HCT116 (cell line): ENCODE data around the gene CCNB2. TPM values are rescaled to one million over a fixed set of nuclear protein-coding genes. Genes with fewer than 3 reads are reported as not detected.

ENCODE experiments used
- ATAC-seq: fragments of 200-7000 bp; cut with Tn5 transposase; 2 replicates; pipeline ENCODE4 v1.9.1; 2020; ENCODE audit warnings: mild to moderate bottlenecking, moderate library complexity
- BruUV-seq: library from RNA; stranded (reverse); fragments of 400-500 nt; replicated peaks from 2 replicates; lab custom pipeline; 2021; lab: Mats Ljungman, UMichigan
- CTCF ChIA-PET: fragments of 300-600 bp; sonication (Branson Sonifier 250); formaldehyde crosslinking; loops from one replicate; lab custom pipeline; 2021; ENCODE audit warnings: antibody characterized with exemption; lab: Charles Lee
- POLR2A ChIA-PET: fragments of 300-600, 350-600 bp; sonication (Branson Sonifier 250); formaldehyde crosslinking; loops from one replicate; lab custom pipeline; 2021; ENCODE audit warnings: antibody characterized with exemption; lab: Charles Lee
- RAD21 ChIA-PET, 2 experiments: fragments of 300-600 bp; sonication (Branson Sonifier 250); formaldehyde crosslinking; loops; one replicate each; lab custom pipeline; 2023; ENCODE audit warnings: low total read pairs in 2 of 2; ENCODE audit not compliant: uncharacterized antibody in 2 of 2, unreplicated experiment in 2 of 2, low non-redundant PET in 1 of 2; lab: Charles Lee
- DNase-seq: peaks from one replicate; pipeline ENCODE4 v3.0.0-alpha.2; 2010; ENCODE audit warnings: low read depth, low spot score
- H2AFZ ChIP-seq: fragments of 200-600 bp; shearing (Covaris generic), sonication (generic); 2 replicates; pipeline ENCODE4 v1.6.1; 2017; ENCODE audit warnings: low read depth, mixed run types, mixed read lengths, antibody characterized with exemption, low read length; ENCODE audit not compliant: poor library complexity, severe bottlenecking
- H3K27ac ChIP-seq: 2 replicates; pipeline ENCODE4 v1.5.1; 2012; ENCODE audit warnings: low read depth, low read length
- H3K27me3 ChIP-seq: fragments of 200-600 bp; sonication (generic); 2 replicates; pipeline ENCODE4 v1.6.1; 2016; ENCODE audit warnings: mixed run types, low read length, mixed read lengths; ENCODE audit not compliant: insufficient read depth
- H3K36me3 ChIP-seq, 2 experiments: fragments of 200-500 bp in 1 of 2; fragments of 200-600 bp in 1 of 2; sonication (Bioruptor generic) in 1 of 2; sonication (generic) in 1 of 2; 2 replicates each; pipeline versions ENCODE4 v1.5.1 to v1.6.1; 2014 to 2016; ENCODE audit warnings: low read length in 2 of 2, inconsistent platforms in 1 of 2, mixed read lengths in 1 of 2, mixed run types in 1 of 2; ENCODE audit not compliant: insufficient read depth in 2 of 2, control insufficient read depth in 1 of 2
- H3K4me1 ChIP-seq, 2 experiments: fragments of 200-600 bp in 1 of 2; sonication (generic) in 1 of 2; 2 replicates each; pipeline versions ENCODE4 v1.5.1 to v1.6.1; 2012 to 2017; ENCODE audit warnings: low read length in 2 of 2, inconsistent platforms in 1 of 2, mild to moderate bottlenecking in 1 of 2, mixed read lengths in 1 of 2, mixed run types in 1 of 2, moderate library complexity in 1 of 2; ENCODE audit not compliant: insufficient read depth in 2 of 2, control insufficient read depth in 1 of 2
- H3K4me2 ChIP-seq: fragments of 200-600 bp; sonication (generic); 2 replicates; pipeline ENCODE4 v1.6.1; 2017; ENCODE audit warnings: mixed run types, low read length, mixed read lengths
- H3K4me3 ChIP-seq, 2 experiments: fragments of 200-600 bp in 1 of 2; sonication (generic) in 1 of 2; replicated peaks in 1 of 2; 2 replicates each; pipeline ENCODE4 v1.5.1; 2011 to 2016; ENCODE audit warnings: low read length in 2 of 2, control low read depth in 1 of 2, low read depth in 1 of 2, mild to moderate bottlenecking in 1 of 2, mixed read lengths in 1 of 2, mixed run types in 1 of 2
- H3K79me2 ChIP-seq: fragments of 200-600 bp; sonication (generic); 2 replicates; pipeline ENCODE4 v1.6.1; 2017; ENCODE audit warnings: mild to moderate bottlenecking, mixed run types, low read length, moderate library complexity, mixed read lengths; ENCODE audit not compliant: insufficient read depth
- H3K9ac ChIP-seq: fragments of 200-600 bp; sonication (generic); 2 replicates; pipeline ENCODE4 v1.6.1; 2016; ENCODE audit warnings: low read length, mixed read lengths
- H3K9me2 ChIP-seq: fragments of 200-600 bp; sonication (generic), shearing (Covaris generic); 2 replicates; pipeline ENCODE4 v1.6.1; 2017; ENCODE audit warnings: mixed run types, mild to moderate bottlenecking, moderate library complexity; ENCODE audit not compliant: insufficient read depth
- H3K9me3 ChIP-seq, 2 experiments: fragments of 200-500 bp in 1 of 2; fragments of 200-600 bp in 1 of 2; sonication (Bioruptor generic) in 1 of 2; sonication (generic) in 1 of 2; 2 replicates each; pipeline ENCODE4 v1.6.1; 2014 to 2017; ENCODE audit warnings: low read length in 2 of 2, mixed read lengths in 2 of 2, inconsistent platforms in 1 of 2, low read depth in 1 of 2, mild to moderate bottlenecking in 1 of 2, mixed run types in 1 of 2, moderate library complexity in 1 of 2; ENCODE audit not compliant: control insufficient read depth in 1 of 2, insufficient read depth in 1 of 2
- H4K20me1 ChIP-seq: fragments of 200-600 bp; sonication (generic), shearing (Covaris generic); 2 replicates; pipeline ENCODE4 v1.6.1; 2017; ENCODE audit warnings: mixed run types, mild to moderate bottlenecking, moderate library complexity; ENCODE audit not compliant: insufficient read depth
- CEBPB ChIP-seq: IDR thresholded peaks from 2 replicates; pipeline ENCODE4 v1.6.1; 2012; ENCODE audit warnings: low read depth
- EGR1 ChIP-seq: IDR thresholded peaks from 2 replicates; pipeline ENCODE4 v1.6.1; 2012; ENCODE audit warnings: low read depth
- EZH2 ChIP-seq: fragments of 200-600 bp; sonication (generic); IDR thresholded peaks from 2 replicates; pipeline ENCODE4 v1.6.1; 2017; ENCODE audit warnings: antibody characterized with exemption, mixed run types
- FOSL1 ChIP-seq: IDR thresholded peaks from 2 replicates; pipeline ENCODE4 v1.6.1; 2012; ENCODE audit warnings: low read depth
- JUND ChIP-seq: IDR thresholded peaks from 2 replicates; pipeline ENCODE4 v1.6.1; 2012
- POLR2A ChIP-seq: IDR thresholded peaks from 2 replicates; pipeline ENCODE4 v1.7.0; 2011; ENCODE audit warnings: borderline replicate concordance; ENCODE audit not compliant: insufficient read depth, insufficient read length; ENCODE audit errors: extremely low read depth
- POLR2AphosphoS5 ChIP-seq: IDR thresholded peaks from 2 replicates; pipeline ENCODE4 v1.6.1; 2011; ENCODE audit warnings: mild to moderate bottlenecking, low read depth, low read length, moderate library complexity
- RAD21 ChIP-seq: IDR thresholded peaks from 2 replicates; pipeline ENCODE4 v1.6.1; 2012; ENCODE audit warnings: low read depth, mild to moderate bottlenecking
- SIN3A ChIP-seq: IDR thresholded peaks from 2 replicates; pipeline ENCODE4 v1.6.1; 2012; ENCODE audit warnings: low read depth
- SP1 ChIP-seq: IDR thresholded peaks from 2 replicates; pipeline ENCODE4 v1.6.1; 2012; ENCODE audit warnings: low read depth
- SRF ChIP-seq: IDR thresholded peaks from 2 replicates; pipeline ENCODE4 v1.6.1; 2012; ENCODE audit warnings: low read depth
- TCF7L2 ChIP-seq: IDR thresholded peaks from 2 replicates; pipeline ENCODE4 v1.7.0; 2011; ENCODE audit warnings: borderline replicate concordance, inconsistent platforms; ENCODE audit not compliant: insufficient read depth, insufficient read length; ENCODE audit errors: extremely low read depth
- YY1 ChIP-seq: IDR thresholded peaks from 2 replicates; pipeline ENCODE4 v1.6.1; 2011; ENCODE audit warnings: low read length, low read depth, moderate library complexity, mild to moderate bottlenecking; ENCODE audit not compliant: insufficient replicate concordance; ENCODE audit errors: extremely low read depth
- ZFX ChIP-seq: fragments of 450-650 bp; IDR thresholded peaks from 2 replicates; pipeline ENCODE4 v1.6.1; 2017
- ZNF274 ChIP-seq: fragments of 200-500 bp; sonication (Bioruptor generic); IDR thresholded peaks from 2 replicates; pipeline ENCODE4 v1.6.1; 2014; ENCODE audit warnings: mild to moderate bottlenecking, low read depth, low read length, inconsistent platforms
- intact Hi-C: fragments of 100-400 bp; cut with micrococcal nuclease; formaldehyde crosslinking; loops from 2 replicates; pipeline ENCODE4 v1.10.0; 2022
- total RNA-seq: library from RNA; stranded (reverse); gene quantifications from one replicate; pipeline ENCODE4 v1.2.1, GENCODE V29; 2021; ENCODE audit not compliant: unreplicated experiment
- TF ChIP-seq, protein P1 (sequence below): IDR thresholded peaks from 2 replicates; pipeline ENCODE4 v1.6.1; 2012; ENCODE audit warnings: low read depth
- TF ChIP-seq, protein P2 (sequence below): IDR thresholded peaks from 2 replicates; pipeline ENCODE4 v1.6.1; 2012
- TF ChIP-seq, protein P3 (sequence below): IDR thresholded peaks from 2 replicates; pipeline ENCODE4 v1.6.1; 2011; ENCODE audit warnings: mild to moderate bottlenecking, low read length, moderate library complexity; ENCODE audit not compliant: insufficient replicate concordance; ENCODE audit errors: extremely low read depth
- TF ChIP-seq, protein P4 (sequence below): IDR thresholded peaks from 2 replicates; pipeline ENCODE4 v1.6.1; 2012

Gene CCNB2
- total RNA-seq, 1 experiment from 2014 or later: 88.7 TPM

DNA sequence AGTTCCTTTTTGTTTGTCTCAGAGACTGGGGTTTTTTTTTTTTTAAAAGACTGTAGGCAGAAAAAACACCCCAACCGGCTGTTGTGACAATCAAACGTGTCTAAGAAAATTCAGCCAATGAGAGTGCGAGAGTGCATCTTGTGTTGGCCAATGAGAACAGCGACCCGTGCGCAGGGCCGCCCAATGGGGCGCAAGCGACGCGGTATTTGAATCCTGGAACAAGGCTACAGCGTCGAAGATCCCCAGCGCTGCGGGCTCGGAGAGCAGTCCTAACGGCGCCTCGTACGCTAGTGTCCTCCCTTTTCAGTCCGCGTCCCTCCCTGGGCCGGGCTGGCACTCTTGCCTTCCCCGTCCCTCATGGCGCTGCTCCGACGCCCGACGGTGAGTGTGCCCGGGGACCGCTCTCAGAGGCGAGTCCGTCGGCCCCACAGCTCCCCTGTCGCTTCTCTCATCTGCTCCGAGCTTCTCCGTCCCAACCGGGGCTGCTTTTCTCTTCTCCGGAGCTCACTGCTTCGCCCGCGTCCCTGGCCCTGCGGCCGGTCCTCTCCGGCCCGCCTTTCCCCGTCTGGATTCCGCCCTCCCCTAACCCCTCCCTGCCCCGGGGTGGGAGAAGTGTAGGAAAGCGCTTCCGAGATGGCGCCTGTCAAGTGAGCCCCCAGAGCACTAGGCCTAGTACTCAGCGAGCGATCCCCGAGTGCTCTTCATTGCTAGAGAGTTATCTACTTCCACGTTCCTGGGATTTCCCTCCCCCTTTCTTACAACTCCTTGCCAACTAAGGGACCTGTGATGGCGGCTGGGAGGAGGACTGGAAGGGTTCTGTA lies at the start of gene CCNB2 (continued):
- TF ChIP-seq, protein P1, sequence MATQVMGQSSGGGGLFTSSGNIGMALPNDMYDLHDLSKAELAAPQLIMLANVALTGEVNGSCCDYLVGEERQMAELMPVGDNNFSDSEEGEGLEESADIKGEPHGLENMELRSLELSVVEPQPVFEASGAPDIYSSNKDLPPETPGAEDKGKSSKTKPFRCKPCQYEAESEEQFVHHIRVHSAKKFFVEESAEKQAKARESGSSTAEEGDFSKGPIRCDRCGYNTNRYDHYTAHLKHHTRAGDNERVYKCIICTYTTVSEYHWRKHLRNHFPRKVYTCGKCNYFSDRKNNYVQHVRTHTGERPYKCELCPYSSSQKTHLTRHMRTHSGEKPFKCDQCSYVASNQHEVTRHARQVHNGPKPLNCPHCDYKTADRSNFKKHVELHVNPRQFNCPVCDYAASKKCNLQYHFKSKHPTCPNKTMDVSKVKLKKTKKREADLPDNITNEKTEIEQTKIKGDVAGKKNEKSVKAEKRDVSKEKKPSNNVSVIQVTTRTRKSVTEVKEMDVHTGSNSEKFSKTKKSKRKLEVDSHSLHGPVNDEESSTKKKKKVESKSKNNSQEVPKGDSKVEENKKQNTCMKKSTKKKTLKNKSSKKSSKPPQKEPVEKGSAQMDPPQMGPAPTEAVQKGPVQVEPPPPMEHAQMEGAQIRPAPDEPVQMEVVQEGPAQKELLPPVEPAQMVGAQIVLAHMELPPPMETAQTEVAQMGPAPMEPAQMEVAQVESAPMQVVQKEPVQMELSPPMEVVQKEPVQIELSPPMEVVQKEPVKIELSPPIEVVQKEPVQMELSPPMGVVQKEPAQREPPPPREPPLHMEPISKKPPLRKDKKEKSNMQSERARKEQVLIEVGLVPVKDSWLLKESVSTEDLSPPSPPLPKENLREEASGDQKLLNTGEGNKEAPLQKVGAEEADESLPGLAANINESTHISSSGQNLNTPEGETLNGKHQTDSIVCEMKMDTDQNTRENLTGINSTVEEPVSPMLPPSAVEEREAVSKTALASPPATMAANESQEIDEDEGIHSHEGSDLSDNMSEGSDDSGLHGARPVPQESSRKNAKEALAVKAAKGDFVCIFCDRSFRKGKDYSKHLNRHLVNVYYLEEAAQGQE: no peak
- TF ChIP-seq POLR2A: peak; percentile 67
- TF ChIP-seq ZNF274: no peak
- no peak for TF ChIP-seq CEBPB
- peak; percentile 62 for TF ChIP-seq ZFX
- no peak for TF ChIP-seq JUND
- TF ChIP-seq RAD21: no peak
- peak; percentile 89 for TF ChIP-seq POLR2AphosphoS5

DNA sequence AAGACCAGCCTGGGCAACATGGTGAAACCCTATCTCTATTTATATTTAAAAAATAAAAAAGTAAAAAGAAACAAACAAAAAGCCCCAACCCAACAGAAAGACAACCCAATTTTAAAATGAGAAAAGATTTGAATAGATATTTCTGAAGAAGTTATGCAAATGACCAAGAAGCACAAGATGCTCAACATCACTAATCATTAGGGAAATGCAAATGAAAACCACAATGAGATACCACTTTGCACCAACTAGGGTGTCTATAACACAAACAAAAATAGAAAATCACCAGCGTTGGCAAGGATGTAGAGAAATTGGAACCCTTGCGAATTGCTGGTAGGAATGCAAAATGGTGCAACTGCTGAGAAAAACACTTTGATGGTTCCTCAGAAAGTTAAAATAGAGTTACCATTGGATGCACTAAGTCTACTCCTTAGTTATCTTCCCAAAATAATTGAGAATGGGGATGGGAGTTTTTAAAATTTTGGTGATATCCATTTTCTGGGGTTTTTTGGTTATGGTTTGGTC lies 45.8 kb upstream of the CCNB2 start:
- Histone ChIP-seq H3K79me2 (no peaks in the 10 kb centered on the region), H3K4me1 (no peaks in the 10 kb centered on the region), H3K9me3 (no peaks in the 10 kb centered on the region), H3K9me2 (no peaks in the 10 kb centered on the region), H3K4me3 (no peak overlapping the region), H3K9ac (no peak overlapping the region), H4K20me1 (0 out of 2 replicates have a peak, but pooled peaks cover 2% of the 10 kb centered on the region), H3K27me3 (no peaks in the 10 kb centered on the region), H2AFZ (no peak overlapping the region), H3K36me3 (peaks cover 13 to 35% of the 10 kb centered on the region in 2 experiments; a peak in 3 of 4 replicates), H3K27ac (no peak overlapping the region), H3K4me2 (no peak overlapping the region)
- intact Hi-C loops: no loop called here
- DNase-seq: no peak
- TSS peak; percentile 5 for BruUV-seq
- RAD21 ChIA-PET: no interaction called here
- CTCF ChIA-PET: no interaction called here
- no peak for ATAC-seq
- POLR2A ChIA-PET: no interaction called here
- TF ChIP-seq SIN3A: no peak
- no peak for TF ChIP-seq TCF7L2
- no peak for TF ChIP-seq SRF
- TF ChIP-seq, protein P2, sequence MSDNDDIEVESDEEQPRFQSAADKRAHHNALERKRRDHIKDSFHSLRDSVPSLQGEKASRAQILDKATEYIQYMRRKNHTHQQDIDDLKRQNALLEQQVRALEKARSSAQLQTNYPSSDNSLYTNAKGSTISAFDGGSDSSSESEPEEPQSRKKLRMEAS: no peak
- no peak for TF ChIP-seq POLR2AphosphoS5
- no peak for TF ChIP-seq EGR1
- no peak for TF ChIP-seq ZFX
- no peak for TF ChIP-seq SP1
- TF ChIP-seq EZH2: no peak
- TF ChIP-seq, protein P3, sequence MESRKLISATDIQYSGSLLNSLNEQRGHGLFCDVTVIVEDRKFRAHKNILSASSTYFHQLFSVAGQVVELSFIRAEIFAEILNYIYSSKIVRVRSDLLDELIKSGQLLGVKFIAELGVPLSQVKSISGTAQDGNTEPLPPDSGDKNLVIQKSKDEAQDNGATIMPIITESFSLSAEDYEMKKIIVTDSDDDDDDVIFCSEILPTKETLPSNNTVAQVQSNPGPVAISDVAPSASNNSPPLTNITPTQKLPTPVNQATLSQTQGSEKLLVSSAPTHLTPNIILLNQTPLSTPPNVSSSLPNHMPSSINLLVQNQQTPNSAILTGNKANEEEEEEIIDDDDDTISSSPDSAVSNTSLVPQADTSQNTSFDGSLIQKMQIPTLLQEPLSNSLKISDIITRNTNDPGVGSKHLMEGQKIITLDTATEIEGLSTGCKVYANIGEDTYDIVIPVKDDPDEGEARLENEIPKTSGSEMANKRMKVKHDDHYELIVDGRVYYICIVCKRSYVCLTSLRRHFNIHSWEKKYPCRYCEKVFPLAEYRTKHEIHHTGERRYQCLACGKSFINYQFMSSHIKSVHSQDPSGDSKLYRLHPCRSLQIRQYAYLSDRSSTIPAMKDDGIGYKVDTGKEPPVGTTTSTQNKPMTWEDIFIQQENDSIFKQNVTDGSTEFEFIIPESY: no peak
- no peak for TF ChIP-seq YY1
- no peak for TF ChIP-seq CEBPB
- TF ChIP-seq, protein P4, sequence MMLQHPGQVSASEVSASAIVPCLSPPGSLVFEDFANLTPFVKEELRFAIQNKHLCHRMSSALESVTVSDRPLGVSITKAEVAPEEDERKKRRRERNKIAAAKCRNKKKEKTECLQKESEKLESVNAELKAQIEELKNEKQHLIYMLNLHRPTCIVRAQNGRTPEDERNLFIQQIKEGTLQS: no peak
- no peak for TF ChIP-seq RAD21
- no peak for TF ChIP-seq FOSL1
- TF ChIP-seq JUND: no peak
